Retina (tissue), 1 donor: ENCODE results near the gene TUBB4B.

Source experiments
- DNase-seq: peaks from one replicate; pipeline ENCODE4 v3.0.0-alpha.2; 2016

TUBB4B gene

DNA sequence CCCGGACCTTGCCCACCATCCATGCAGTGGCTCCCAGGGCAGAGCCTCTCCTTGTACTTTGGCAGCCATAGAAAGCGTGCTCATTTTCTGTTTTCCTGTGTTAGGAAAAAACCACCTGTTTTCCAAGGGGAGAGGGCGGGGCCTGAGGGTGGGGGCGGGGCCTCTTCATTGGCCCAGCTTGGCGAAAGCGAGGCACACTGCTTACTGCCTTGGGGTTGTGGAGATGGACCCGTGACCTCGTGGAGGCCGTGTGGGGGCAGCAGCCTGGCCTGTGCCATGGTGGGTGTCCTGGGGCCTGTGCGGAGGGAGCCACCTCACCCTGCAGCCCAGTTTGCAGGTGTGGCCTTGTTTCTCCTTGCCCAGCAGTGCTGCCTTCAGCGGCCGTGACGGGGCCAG is 32.0 kb downstream of the TUBB4B start:
- no peak for DNase-seq

DNA sequence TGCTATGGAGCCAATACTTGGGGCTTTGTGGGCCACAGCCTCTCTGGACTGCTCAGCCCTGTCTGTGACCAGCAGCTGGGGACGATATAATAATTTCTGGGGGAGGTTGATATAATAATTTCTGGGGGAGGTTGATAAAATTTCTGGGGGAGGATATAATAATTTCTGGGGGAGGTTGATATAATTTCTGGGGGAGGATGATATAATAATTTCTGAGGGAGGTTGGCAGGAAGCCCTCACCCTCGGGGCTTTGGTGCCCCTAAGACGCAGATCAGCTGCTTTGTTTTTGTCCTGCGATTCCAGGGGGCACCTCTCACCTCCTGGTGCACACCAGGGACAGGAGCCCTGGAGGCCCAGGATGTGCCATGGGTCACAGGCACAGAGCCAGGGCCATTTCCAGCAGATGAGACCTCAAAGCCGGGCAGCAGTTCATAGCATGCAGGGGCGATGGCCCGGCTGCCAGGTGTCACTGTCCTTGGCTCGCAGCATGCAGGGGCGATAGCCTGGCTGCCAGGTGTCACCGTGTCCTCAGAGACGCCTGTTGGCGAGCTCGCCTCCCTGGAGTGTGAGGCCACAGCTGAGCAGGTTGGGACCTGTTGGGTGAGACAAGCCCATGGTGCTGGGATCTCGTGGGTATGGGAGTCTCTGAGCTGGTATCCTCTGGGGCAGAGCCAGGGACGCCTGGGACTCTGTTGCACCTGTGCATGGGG is 32.7 kb downstream of the TUBB4B start:
- DNase-seq = no peak

DNA sequence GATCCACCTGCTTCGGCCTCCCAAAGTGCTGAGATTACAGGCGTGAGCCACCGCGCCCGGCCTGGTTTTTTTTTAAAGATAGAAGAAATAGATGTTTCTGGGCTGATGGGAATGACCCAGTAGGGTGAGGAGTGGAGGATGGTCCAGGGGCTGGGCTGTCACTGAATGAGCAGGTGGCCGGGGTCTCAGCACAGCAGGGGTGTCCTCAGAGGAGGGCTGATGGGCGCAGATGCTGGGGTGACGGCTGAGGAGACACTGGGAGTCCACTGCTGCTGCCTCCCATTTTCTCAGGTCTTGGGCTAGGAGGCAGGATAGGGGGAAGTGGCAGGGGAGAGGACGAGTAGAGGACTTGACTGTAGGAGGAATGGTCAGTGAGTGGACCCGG is 34.1 kb downstream of the TUBB4B start:
- no peak for DNase-seq

DNA sequence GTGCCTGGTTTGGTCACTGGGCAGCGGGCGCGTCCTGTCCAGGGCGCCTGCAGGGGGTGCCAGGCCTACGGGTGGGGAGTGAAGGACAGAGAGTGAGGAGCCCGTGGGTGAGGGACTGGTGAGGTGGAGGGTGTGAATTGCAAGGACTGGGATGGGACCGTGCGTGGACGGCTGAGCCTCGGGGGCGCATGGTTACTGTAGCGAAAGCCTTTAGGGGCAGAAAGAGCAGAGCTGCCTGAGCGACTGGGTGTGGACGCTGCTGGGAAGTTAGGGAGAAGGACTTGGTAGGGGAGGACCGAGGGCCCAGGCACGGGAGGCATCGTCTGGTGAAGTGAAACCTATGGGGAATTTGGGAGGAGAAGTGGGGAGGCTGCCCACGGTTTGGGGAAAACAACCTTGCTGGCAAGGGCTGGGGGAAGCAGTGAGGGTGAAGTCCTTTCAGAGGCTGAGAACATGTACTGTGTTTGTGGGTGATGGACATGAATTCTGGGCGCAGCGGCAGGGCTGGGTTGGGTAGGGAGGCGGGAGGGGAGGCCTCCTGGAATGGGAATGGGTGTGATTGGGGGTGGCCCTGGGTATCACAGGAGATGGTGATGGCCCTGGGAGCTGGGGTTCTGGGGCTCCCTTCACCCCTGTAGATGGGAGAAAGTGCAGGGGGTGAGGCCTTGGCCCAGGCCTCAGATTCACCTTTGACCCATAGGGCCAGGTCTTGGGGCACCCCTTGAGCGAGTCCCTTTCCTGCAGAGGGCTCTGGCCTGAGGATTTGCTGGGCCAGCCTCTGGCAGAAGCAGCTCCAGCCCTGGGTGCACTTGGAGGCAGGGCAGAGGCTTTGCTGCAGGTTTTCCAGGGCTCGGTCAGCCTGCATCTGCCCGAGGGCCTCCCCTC is 34.7 kb downstream of the TUBB4B start:
- no peak for DNase-seq

DNA sequence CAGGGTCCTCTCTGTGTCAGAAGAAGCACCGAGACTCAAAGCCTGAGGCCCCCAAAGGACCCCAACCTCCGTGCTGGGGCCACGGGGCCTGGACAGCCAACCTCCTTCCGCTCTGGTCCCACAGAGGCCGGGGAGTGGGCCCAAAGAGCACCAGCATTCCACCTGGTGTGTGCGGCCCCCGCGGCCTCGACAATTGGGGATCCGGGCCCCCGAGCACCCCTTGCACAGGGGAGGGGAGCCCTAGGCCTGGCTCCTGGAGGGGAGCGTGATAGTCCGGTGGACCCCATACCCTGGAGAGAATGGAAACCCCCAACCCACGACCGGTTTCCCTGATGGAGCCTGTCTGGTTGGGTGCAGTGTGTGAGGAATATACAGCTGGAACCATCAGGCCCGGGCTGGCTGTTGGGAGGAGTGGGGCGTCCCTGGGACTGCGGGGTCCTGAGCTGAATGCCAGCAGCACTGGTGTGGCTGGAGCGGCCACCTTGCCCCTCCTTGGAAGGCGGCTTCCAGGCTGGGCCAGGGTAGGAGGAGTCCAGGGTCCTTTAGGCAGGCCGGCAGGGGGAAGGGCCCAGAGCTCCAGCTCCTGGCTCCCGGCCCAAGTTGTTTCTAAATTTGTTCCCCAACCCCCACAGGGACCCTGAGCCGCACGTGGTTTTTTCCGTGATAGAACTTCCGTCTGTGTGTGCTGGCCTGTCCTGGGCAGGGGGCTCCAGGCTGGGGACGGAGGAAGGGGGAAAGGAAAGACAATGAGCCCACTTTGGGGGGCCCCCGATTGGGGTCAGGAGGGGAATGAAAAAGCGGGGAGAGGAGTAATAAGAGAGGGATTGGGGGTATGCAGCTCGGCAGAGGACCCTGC is 35.6 kb downstream of the TUBB4B start:
- no peak for DNase-seq

DNA sequence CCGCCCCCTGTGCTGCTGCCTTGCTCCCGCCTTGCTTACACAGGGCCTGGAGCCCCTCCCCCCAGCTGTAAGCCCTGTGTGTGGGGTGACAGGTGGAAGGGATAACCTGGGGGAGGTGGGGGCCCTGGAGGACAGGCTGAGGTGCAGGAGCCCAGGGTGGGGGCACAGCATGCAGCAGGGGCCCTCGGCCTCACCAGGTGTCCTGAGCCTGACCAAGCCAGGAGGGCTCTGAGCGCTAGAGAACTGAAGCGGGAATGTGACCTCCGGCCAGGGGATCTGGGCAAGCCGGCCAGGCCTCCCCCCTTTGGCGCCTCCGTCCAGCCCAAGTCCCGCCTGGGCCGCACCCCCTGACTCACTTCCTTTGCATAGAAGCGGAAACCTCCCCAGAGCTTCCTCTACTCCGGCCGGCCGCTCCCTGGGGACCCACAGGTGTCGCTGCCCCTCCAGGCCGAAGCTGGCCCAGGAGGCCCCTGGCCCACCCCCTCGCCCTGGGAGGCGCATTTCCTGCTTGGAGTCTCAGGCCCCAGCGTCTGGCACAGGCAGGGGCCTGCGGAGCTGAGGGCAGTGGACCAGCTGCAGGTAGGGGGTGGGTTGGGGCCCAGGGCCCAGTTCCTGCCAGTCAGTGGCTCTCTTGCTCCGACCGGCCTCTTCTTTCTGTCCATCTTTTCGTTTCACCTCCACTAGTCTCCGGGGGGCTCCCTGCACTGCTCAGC is 36.4 kb downstream of the TUBB4B start, which contains the start of gene TOR4A:
TOR4A (plus strand) TSS at position 398 of the 713 bp plus-strand sequence. CDS start 964 bp downstream, outside the sequence.
- DNase-seq = peak; percentile 50

DNA sequence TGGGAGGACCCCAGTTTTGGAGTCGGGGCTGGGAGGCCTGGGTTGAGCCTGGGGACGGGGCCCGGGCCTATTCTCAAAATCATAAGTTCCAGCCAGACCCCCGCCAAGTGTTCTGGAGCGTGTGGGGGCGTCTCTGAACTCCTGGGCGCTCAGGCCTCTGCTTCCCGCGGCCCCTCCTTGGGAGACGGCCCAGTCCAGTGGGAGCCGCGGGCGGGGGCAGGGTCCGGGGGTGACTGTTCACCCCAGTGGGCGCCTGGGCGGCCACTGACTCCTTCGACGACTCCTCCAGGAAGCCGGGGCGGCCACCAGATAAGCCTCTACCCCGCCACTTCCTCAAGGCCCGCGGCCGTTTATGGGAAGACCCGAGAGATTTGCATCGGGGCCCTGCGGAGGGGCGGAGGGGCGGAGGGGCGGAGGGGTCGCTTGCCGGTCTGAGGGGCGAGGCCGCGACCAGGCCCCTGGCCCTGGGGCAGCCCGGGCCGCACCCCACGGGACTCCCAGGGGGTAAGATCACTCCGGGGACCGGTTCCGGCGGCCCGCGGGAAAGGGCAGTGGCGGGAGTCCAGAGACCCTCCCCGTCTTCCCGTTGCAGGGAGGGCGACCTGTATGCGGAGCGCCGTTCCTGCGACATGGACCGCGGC is 37.1 kb downstream of the TUBB4B start:
- DNase-seq = peak; percentile 29

DNA sequence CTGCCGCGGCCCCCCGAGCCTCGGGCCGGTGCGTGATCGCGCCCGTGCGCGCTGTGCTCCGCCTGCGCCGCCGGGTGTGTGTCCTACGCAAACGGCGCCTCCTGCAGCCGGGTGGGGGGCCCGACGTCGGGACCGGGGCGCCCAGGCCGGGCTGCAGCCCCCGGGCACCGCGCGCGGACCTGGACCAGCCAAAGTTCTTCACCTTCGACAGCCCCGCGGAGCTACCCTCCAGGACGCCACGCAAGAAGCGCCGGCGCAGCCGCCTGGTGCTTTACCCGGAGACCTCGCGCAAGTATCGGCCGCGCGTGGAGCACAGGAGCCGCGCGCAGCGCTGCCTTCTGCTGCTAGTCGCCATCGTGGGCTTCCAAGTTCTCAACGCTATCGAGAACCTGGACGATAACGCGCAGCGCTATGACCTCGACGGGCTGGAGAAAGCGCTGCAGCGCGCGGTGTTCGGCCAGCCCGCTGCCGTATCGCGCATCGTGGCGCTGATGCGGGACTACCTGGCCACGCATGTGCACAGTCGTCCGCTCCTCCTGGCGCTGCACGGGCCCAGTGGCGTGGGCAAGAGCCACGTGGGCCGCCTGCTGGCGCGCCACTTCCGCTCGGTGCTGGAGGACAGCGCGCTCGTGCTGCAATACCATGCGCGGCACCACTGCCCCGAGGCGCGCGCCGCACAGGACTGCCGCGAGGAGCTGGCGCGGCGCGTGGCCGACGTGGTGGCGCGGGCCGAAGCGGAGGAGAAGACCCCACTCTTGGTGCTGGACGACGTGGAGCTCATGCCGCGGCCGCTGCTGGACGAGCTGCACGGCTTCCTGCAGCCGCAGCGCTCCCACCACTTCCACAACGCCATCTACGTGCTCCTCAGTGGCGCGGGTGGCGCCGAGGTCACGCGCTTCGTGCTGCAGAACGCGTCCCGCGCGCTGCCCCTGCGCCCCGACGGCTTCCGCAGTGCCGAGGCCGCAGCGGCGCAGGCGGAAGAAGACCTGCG is 37.9 kb downstream of the TUBB4B start:
- peak; percentile 31 for DNase-seq

DNA sequence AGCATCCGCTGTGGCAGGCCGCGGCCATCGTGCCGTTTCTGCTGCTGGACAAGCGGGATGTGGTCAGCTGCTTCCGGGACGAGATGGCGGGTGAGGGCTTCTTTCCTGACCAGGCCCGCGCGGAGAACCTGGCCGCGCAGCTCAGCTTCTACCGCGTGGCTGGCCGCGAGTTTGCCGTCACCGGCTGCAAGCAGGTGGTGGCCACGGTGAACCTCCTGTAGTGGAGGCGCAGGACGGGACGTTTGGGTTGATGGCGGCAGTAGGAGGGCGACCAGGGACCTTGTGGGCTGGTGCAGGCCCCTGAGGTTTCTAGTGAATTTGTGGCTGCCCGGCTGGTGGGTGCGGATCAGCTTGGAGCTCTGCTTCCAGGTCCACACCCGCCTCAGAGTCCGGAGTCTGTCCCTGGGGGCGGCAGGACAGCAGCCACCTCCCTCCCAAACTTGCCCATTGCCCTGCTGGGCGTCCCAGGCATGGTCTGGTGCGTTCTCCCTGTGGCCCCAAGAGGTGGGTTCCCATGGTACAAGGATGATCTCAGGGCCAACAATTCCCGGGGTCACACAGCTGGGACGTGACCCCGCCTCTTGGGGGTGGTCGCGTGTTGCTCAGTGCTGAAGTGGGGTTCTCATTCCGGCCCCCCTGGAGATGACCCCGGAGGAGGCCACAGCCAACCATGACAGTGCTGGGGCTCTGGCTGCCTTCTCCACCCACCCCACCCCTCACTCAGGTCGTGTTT is 38.8 kb downstream of the TUBB4B start:
- DNase-seq = no peak

DNA sequence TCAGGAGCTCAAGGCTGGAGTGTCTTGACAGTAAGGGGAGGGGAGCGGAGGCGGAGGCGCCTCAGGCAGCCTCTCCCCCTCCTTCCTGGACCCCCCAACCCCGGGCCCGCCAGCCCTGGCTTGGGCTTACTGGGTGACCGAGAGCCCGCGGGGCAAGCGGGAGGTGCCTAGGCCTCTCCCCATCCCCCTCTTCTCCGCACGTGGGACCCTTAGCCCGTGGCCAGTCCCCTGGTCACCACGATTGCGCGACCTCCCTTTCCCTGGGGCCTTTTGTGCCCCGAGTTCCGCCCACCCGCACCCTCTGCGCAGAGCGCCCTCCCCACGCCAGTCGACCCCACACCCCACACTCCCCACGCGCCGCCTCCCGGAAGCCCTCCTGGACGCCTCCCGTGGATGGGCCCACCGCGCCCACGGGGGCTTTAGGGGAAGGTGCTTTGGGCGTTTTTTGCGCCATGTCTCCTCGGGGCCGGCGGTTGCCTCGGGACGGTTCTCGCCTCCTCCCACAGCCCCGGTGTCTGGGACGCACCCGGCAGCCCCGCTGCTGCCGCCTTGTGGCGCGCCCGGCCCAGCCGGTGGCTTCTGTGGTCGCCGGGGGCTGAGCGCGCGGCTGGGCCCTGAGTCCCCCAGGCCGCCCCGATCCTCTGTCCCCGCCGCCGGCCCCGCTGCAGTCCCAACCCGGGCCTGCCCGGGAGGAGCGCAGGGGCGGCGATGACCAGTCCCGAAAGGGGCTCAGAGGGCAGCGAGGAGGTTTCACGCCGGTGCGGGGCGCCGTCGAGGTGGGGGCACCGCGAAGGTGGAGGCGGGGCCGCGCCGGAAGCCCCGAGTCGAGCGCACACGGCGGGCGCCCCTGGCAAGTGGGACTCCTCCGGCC is 39.6 kb downstream of the TUBB4B start:
- peak; percentile 69 for DNase-seq

DNA sequence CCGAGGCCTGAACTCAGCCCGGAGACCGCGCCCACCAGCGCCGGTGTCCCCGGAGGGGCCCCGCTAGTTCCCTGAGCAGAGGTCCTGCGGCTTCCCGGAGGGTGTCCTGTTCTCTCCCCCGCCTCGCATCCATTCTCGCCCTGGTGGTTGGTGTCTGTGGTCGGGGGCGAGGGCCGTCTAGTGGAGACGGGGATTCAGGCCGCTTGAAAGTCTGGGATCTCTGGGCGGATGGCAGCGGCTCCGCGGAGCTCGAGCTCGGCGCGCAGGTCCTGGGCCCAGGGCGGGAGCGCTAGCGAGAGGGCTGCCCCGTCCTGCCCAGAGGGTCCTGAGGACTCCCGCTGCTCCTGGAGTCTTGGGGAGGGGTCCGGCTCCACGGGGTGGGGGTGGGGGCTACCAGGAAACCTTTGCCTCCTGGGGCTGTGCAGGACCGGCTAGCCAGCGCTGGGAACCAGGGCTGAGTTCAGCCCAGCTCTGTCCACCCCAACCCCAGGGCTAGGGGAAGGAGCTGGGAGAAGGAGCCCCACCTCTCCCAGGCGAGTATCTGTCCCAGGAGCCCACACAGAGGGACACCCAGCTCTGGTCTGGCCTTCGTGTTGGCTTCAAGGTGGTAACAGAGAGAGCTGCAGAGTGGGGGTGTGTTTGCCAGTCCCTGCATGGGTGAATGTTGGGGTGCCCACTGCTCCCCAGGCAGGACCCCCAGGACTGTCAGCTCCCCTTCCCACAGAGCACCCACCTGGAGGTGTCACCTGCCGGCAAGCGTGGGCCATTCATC is 40.4 kb downstream of the TUBB4B start:
- no peak for DNase-seq

DNA sequence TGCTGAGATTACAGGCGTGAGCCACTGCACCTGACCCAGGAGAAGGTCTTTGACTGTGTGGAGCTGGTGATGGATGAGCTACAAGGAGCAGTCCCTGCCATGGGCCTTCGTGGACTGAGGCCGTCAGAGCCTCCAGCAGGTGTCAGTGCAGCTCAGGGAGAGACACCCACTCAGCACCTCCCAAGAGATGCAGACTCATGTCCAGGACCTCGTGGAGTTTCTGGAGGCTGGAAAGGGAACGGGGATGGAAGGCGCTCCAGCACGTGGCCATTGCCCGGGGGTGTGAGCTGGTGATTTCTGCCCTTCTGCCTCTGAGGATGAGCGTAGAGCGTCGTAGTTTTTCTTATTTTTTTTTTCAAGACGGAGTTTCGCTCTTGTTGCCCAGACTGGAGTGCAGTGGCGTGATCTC is 45.9 kb downstream of the TUBB4B start:
- no peak for DNase-seq

DNA sequence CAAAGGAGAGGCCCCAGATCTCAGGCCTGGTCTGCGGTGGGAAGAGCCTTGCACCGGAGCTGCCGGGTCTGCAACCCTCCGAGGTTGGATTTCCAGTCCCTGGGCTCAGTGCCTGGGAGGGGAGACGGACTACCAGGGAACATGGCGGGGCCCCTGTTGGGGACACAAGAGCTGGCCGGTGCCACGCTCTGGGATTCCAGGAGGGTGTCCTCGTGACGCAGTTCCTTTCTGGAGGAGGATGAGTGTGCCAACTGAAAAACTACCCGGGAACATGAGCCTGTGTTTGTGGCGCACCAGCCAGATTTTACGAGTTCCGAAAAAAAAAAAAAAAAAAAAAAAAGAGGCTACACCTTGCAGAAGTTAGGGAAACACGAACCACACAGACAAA is 52.0 kb downstream of the TUBB4B start:
- DNase-seq = no peak
